Panc1 (cell line): ENCODE measurements around the gene STK25. TPM values are rescaled to one million over a fixed set of nuclear protein-coding genes. Genes with fewer than 3 reads are reported as not detected.

ENCODE experiments used
- ATAC-seq: fragments of 200-7000 bp; cut with Tn5 transposase; 2 replicates; pipeline ENCODE4 v1.9.1; 2020; ENCODE audit warnings: mild to moderate bottlenecking, moderate library complexity
- BruUV-seq: library from RNA; stranded (reverse); fragments of 400-500 nt; replicated peaks from 2 replicates; lab custom pipeline; 2021; lab: Mats Ljungman, UMichigan
- CTCF ChIA-PET: fragments of 300-600 bp; sonication (Branson Sonifier 250); formaldehyde crosslinking; loops from one replicate; lab custom pipeline; 2022; ENCODE audit warnings: antibody characterized with exemption; lab: Charles Lee
- POLR2A ChIA-PET: fragments of 300-600 bp; sonication (Branson Sonifier 250); formaldehyde crosslinking; loops from one replicate; lab custom pipeline; 2022; ENCODE audit warnings: antibody characterized with exemption; lab: Charles Lee
- DNase-seq: peaks from one replicate; pipeline ENCODE4 v3.0.0-alpha.2; 2010; ENCODE audit warnings: low read depth, low spot score
- H3K27ac ChIP-seq: 2 replicates; pipeline ENCODE4 v1.5.1; 2011; ENCODE audit warnings: mild to moderate bottlenecking, low read length, inconsistent platforms
- H3K27me3 ChIP-seq: fragments of 200-500 bp; sonication (Bioruptor generic); 2 replicates; pipeline ENCODE4 v1.6.0; 2014; ENCODE audit warnings: low read length, inconsistent platforms; ENCODE audit not compliant: control insufficient read depth, insufficient read depth
- H3K36me3 ChIP-seq: fragments of 200-500 bp; sonication (Bioruptor generic); 2 replicates; pipeline ENCODE4 v1.5.1; 2014; ENCODE audit warnings: inconsistent platforms, mild to moderate bottlenecking, low read length, moderate library complexity; ENCODE audit not compliant: control insufficient read depth, insufficient read depth
- H3K4me1 ChIP-seq: 2 replicates; pipeline ENCODE4 v1.5.1; 2011; ENCODE audit warnings: inconsistent platforms, mild to moderate bottlenecking, low read length, moderate library complexity; ENCODE audit not compliant: control insufficient read depth, insufficient read depth
- H3K4me3 ChIP-seq, 2 experiments: 2 replicates each; pipeline ENCODE4 v1.5.1; 2011 to 2012; ENCODE audit warnings: low read depth in 2 of 2, low read length in 2 of 2, mild to moderate bottlenecking in 2 of 2, inconsistent platforms in 1 of 2, moderate library complexity in 1 of 2
- H3K9me3 ChIP-seq: fragments of 200-500 bp; sonication (Bioruptor generic); 2 replicates; pipeline ENCODE4 v1.5.1; 2014; ENCODE audit warnings: low read depth, mild to moderate bottlenecking, inconsistent platforms, low read length, moderate library complexity; ENCODE audit not compliant: control insufficient read depth, insufficient read depth
- CTCF ChIP-seq: fragments of 450-650 bp; IDR thresholded peaks from 2 replicates; pipeline ENCODE4 v1.5.1; 2017; ENCODE audit warnings: mild to moderate bottlenecking
- POLR2AphosphoS5 ChIP-seq: IDR thresholded peaks from 2 replicates; pipeline ENCODE4 v1.6.1; 2012; ENCODE audit warnings: mild to moderate bottlenecking, low read depth, low read length, moderate library complexity
- REST ChIP-seq, 2 experiments: IDR thresholded peaks; 2 replicates each; pipeline ENCODE4 v1.6.1; 2011 to 2012; ENCODE audit warnings: low read depth in 2 of 2, control low read depth in 1 of 2, low read length in 1 of 2, mild to moderate bottlenecking in 1 of 2, moderate library complexity in 1 of 2; ENCODE audit not compliant: insufficient read depth in 1 of 2
- SIN3A ChIP-seq: IDR thresholded peaks from 2 replicates; pipeline ENCODE4 v1.6.1; 2012; ENCODE audit warnings: low read depth, mild to moderate bottlenecking, low read length, moderate library complexity, borderline replicate concordance; ENCODE audit not compliant: insufficient read depth
- TCF7L2 ChIP-seq: IDR thresholded peaks from 2 replicates; pipeline ENCODE4 v1.6.1; 2011; ENCODE audit warnings: mild to moderate bottlenecking, low read depth, low read length, inconsistent platforms
- in situ Hi-C: cut with HindIII; loops from 2 replicates; pipeline ENCODE4 v1.10.0; 2016; ENCODE audit warnings: low sequenced_read_pairs, low pct_unique_long_range_greater_than_20kb
- intact Hi-C: fragments of 100-400 bp; cut with micrococcal nuclease; formaldehyde crosslinking; loops from one replicate; pipeline ENCODE4 v1.10.0; 2022; ENCODE audit not compliant: unreplicated experiment
- total RNA-seq: library from RNA; stranded (reverse); gene quantifications from one replicate; pipeline ENCODE4 v1.2.1, GENCODE V29; 2021; ENCODE audit not compliant: unreplicated experiment

Gene STK25
- total RNA-seq, 1 experiment from 2014 or later, result 195 TPM

- no TSS peak for BruUV-seq
- ChIA-PET POLR2A (no interaction called here), CTCF (no interaction called here)
- no peak for ATAC-seq
- H3K36me3 ChIP-seq, result no peaks in the 10 kb centered on the region
- in situ Hi-C loops (no loop called here), intact Hi-C loops (no loop called here)
- H3K9me3 ChIP-seq, result no peaks in the 10 kb centered on the region
- H3K27ac ChIP-seq, result no peak overlapping the region
- peaks cover 7% of the 10 kb centered on the region for H3K4me1 ChIP-seq
- H3K27me3 ChIP-seq, result no peaks in the 10 kb centered on the region
- no peak for TF ChIP-seq TCF7L2
- no peak for TF ChIP-seq REST (IDR thresholded peaks at IDR 0.05; ENCODE audit: insufficient read depth in 1 of 2, low read depth in 2 of 2, low read length in 1 of 2)
- TF ChIP-seq POLR2AphosphoS5, result no peak
- TF ChIP-seq CTCF, result no peak
- no peak for TF ChIP-seq SIN3A
- no peak for DNase-seq
- H3K4me3 ChIP-seq, result no peak overlapping the region
Observed at GRCh38 chr2:241551998-241552737, 43.8 kb upstream of the STK25 start.

- in situ Hi-C loops (no loop called here), intact Hi-C loops (no loop called here)
- Histone ChIP-seq H3K9me3 (no peaks in the 10 kb centered on the region), H3K27ac (no peak overlapping the region), H3K4me3 (no peak overlapping the region), H3K36me3 (no peaks in the 10 kb centered on the region), H3K27me3 (no peaks in the 10 kb centered on the region), H3K4me1 (peaks cover 12% of the 10 kb centered on the region)
- ChIA-PET CTCF (no interaction called here), POLR2A (no interaction called here)
- TF ChIP-seq TCF7L2 (no peak), POLR2AphosphoS5 (no peak), SIN3A (no peak), CTCF (no peak), REST (IDR thresholded peaks at IDR 0.05; ENCODE audit: insufficient read depth in 1 of 2, low read depth in 2 of 2, low read length in 1 of 2) (no peak)
- no TSS peak for BruUV-seq
- ATAC-seq (no peak), DNase-seq (no peak)
Observed at GRCh38 chr2:241551599-241551997, 43.2 kb upstream of the STK25 start.
